HTR-8/SVneo (cell line): Measurements from ENCODE around the gene SESN1.
"Not testable (repeated sequence)": the region's sequence is repeated elsewhere in the genome, so short reads cannot be mapped to it uniquely, and the experiment has no call there.

Experiments
- DNase-seq: peaks from one replicate; pipeline ENCODE4 v3.0.0; 2011; ENCODE audit warnings: low spot score, mixed read lengths; ENCODE audit not compliant: insufficient read length
- FAIRE-seq: peaks from 2 replicates; lab custom pipeline; 2011; peaks lifted over from hg19 to GRCh38; lab: Jason Lieb, UNC

Gene SESN1

GRCh38 chr6:109008054-109008453, 86.6 kb downstream of the SESN1 start:
- no peak for FAIRE-seq
- no peak for DNase-seq

- DNase-seq (no peak), FAIRE-seq (no peak)
Measured at GRCh38 chr6:109007521-109007920, 87.1 kb downstream of the SESN1 start.

GRCh38 chr6:109006818-109007217, 87.8 kb downstream of the SESN1 start:
- no peak for FAIRE-seq

GRCh38 chr6:109002882-109003281, 91.8 kb downstream of the SESN1 start:
- FAIRE-seq = no peak
- DNase-seq = no peak

More at GRCh38 chr6:109006818-109007217, 87.8 kb downstream of the SESN1 start:
- no peak for DNase-seq

- DNase-seq = no peak
- FAIRE-seq = no peak
Measured at GRCh38 chr6:109002051-109002697, 92.5 kb downstream of the SESN1 start.

GRCh38 chr6:109001291-109001894, 93.3 kb downstream of the SESN1 start:
- FAIRE-seq (no peak), DNase-seq (no peak)

- DNase-seq (no peak), FAIRE-seq (no peak)
Measured at GRCh38 chr6:109000289-109000688, 94.4 kb downstream of the SESN1 start.

- FAIRE-seq = no peak
- DNase-seq = no peak
Measured at GRCh38 chr6:108999428-108999827, 95.2 kb downstream of the SESN1 start.

GRCh38 chr6:108998485-108998884, 96.2 kb downstream of the SESN1 start:
- no peak for FAIRE-seq
- DNase-seq = no peak

- DNase-seq = no peak
- FAIRE-seq = no peak
Measured at GRCh38 chr6:108996208-108996607, 98.4 kb downstream of the SESN1 start.

GRCh38 chr6:108995296-108995695, 99.3 kb downstream of the SESN1 start:
- DNase-seq (no peak), FAIRE-seq (no peak)

GRCh38 chr6:108993876-108994275, 100.8 kb downstream of the SESN1 start:
- FAIRE-seq = no peak

GRCh38 chr6:108989700-108990099, 104.9 kb downstream of the SESN1 start:
- no peak for DNase-seq
- no peak for FAIRE-seq

More at GRCh38 chr6:108993876-108994275, 100.8 kb downstream of the SESN1 start:
- DNase-seq = no peak

- DNase-seq = no peak
- no peak for FAIRE-seq
Measured at GRCh38 chr6:108988765-108989164, 105.9 kb downstream of the SESN1 start.

GRCh38 chr6:108988296-108988695, 106.3 kb downstream of the SESN1 start:
- DNase-seq (no peak), FAIRE-seq (no peak)

GRCh38 chr6:108987156-108987555, 107.5 kb downstream of the SESN1 start:
- FAIRE-seq (no peak), DNase-seq (no peak)

GRCh38 chr6:108985301-108985700, 109.3 kb downstream of the SESN1 start:
- no peak for FAIRE-seq
- no peak for DNase-seq

- FAIRE-seq (no peak), DNase-seq (no peak)
Measured at GRCh38 chr6:108983151-108983550, 111.5 kb downstream of the SESN1 start.

GRCh38 chr6:108982154-108983113, 112.2 kb downstream of the SESN1 start:
- DNase-seq (no peak), FAIRE-seq (no peak)

GRCh38 chr6:108978638-108979037, 116.0 kb downstream of the SESN1 start:
- not testable (repeated sequence) for DNase-seq, FAIRE-seq

GRCh38 chr6:108974201-108974600, 120.4 kb downstream of the SESN1 start:
- DNase-seq (no peak), FAIRE-seq (no peak)
